Measurements from ENCODE around the gene PRKAR2A. TPM values are rescaled to one million over a fixed set of nuclear protein-coding genes. Genes with fewer than 3 reads are reported as not detected.

PRKAR2A gene
- total and polyA plus RNA-seq, 10 of the 15 experiments (the other 5 are each of a cell fraction or from before 2014, with no cell fraction given): 9.8 to 46.2 (median 13.2) TPM

DNA sequence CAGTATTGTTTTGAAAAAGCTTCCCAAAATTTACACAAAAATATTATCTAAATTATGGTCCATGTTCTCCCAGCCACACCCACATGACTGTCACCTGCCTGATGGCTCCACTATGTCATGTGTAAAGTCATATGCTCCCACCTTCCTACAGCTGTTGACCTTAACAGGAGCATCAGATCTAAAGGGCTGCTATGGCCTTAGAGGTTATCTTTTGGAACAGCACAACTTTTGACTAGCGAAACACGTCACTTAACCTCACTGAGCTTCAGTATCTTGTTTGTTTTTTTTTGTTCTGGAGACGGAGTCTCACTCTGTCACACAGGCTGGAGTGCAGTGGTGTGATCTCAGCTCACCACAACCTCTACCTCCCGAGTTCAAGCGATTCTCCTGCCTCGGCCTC, 64.4 kb downstream of the PRKAR2A start (continued):
- TF ChIP-seq NRF1 (conservative IDR thresholded peaks at IDR 0.05; ENCODE audit: low read depth, low read length) (no peak), SMARCA5 (IDR thresholded peaks at IDR 0.05) (no peak), E2F4 (IDR thresholded peaks at IDR 0.05; ENCODE audit: low read depth, low read length) (no peak), TAF1 (IDR thresholded peaks at IDR 0.05; ENCODE audit: borderline replicate concordance, low read depth, low read length) (no peak), ZBTB40 (IDR thresholded peaks at IDR 0.05; ENCODE audit: borderline replicate concordance) (no peak), ATF2 (IDR thresholded peaks at IDR 0.05; ENCODE audit: low read length) (no peak), ZNF687 (IDR thresholded peaks at IDR 0.05) (no peak), POLR2AphosphoS2 (IDR thresholded peaks at IDR 0.05; ENCODE audit: low read depth, low read length) (no peak), NFIC (IDR thresholded peaks at IDR 0.05; ENCODE audit: low read depth, low read length) (no peak), NFYB (IDR thresholded peaks at IDR 0.05; ENCODE audit: insufficient read depth, low read depth, low read length) (no peak), ELK1 (IDR thresholded peaks at IDR 0.05; ENCODE audit: low read depth, low read length) (no peak), PAX8 (IDR thresholded peaks at IDR 0.05) (no peak)
- TF ChIP-seq, protein P1, sequence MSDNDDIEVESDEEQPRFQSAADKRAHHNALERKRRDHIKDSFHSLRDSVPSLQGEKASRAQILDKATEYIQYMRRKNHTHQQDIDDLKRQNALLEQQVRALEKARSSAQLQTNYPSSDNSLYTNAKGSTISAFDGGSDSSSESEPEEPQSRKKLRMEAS (IDR thresholded peaks at IDR 0.05; ENCODE audit: low read depth, low read length): no peak
- TF ChIP-seq, protein P2, sequence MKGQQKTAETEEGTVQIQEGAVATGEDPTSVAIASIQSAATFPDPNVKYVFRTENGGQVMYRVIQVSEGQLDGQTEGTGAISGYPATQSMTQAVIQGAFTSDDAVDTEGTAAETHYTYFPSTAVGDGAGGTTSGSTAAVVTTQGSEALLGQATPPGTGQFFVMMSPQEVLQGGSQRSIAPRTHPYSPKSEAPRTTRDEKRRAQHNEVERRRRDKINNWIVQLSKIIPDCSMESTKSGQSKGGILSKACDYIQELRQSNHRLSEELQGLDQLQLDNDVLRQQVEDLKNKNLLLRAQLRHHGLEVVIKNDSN (IDR thresholded peaks at IDR 0.05; ENCODE audit: borderline replicate concordance, extremely low read length, insufficient read depth, low read depth, low read length): no peak
